HL-60 (cell line): ENCODE measurements around the gene FARP2.
"Not testable (repeated sequence)": the region's sequence is repeated elsewhere in the genome, so short reads cannot be mapped to it uniquely, and the experiment has no call there.

Experiments
- DNase-seq, 2 experiments: peaks; one replicate each; pipeline ENCODE4 v3.0.0-alpha.2; 2010 to 2020; ENCODE audit warnings: low read depth in 1 of 2, low spot score in 1 of 2
- H3K27ac ChIP-seq: fragments of 250-450 bp; sonication (Bioruptor Pico); replicated peaks from 2 replicates; pipeline ENCODE4 v1.5.1; 2020; ENCODE audit warnings: mild to moderate bottlenecking, moderate library complexity
- H3K27me3 ChIP-seq: fragments of 250-450 bp; sonication (Bioruptor Pico); 2 replicates; pipeline ENCODE4 v1.5.1; 2021; ENCODE audit warnings: mild to moderate bottlenecking, moderate library complexity; ENCODE audit not compliant: insufficient read depth, poor library complexity, severe bottlenecking
- H3K4me3 ChIP-seq: replicated peaks from 2 replicates; pipeline ENCODE4 v1.5.1; 2011; ENCODE audit warnings: mild to moderate bottlenecking, control low read depth, low read length; ENCODE audit not compliant: insufficient read depth
- GABPA ChIP-seq: IDR thresholded peaks from 2 replicates; pipeline ENCODE4 v1.6.1; 2012; ENCODE audit warnings: low read depth
- POLR2AphosphoS5 ChIP-seq: IDR thresholded peaks from 2 replicates; pipeline ENCODE4 v1.6.1; 2012; ENCODE audit warnings: low read depth
- SPI1 ChIP-seq: IDR thresholded peaks from 2 replicates; pipeline ENCODE4 v1.6.1; 2012; ENCODE audit warnings: low read depth, mild to moderate bottlenecking, borderline replicate concordance
- TF ChIP-seq, protein P1 (sequence below): IDR thresholded peaks from one replicate; pipeline ENCODE4 v1.5.1; 2011; ENCODE audit warnings: low read length, control low read depth, inconsistent platforms; ENCODE audit not compliant: insufficient read depth
- TF ChIP-seq, protein P2 (sequence below): IDR thresholded peaks from 2 replicates; pipeline ENCODE4 v1.6.1; 2012; ENCODE audit warnings: low read depth; ENCODE audit not compliant: insufficient replicate concordance

FARP2 gene

DNA sequence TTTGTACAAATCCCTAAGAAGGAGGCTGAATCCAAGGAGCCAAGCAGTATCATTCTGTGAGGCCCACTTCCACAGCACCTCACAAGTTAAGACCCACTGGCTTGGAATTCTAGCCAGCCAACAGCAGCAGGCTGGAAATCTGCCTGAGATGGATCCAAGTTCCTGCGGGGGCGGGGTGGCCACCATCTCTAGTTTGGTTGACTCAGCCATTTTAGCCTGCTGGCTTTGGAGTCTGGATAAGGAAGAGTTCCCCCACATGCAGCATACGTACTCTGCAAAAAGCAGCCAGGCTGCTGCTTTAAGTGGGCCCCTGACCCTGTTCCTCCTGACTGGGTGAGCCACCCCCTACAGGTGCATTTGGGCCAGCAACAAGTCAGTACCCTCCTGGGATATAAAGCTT lies 65.2 kb downstream of the FARP2 start:
- Histone ChIP-seq H3K27ac (no peak overlapping the region), H3K27me3 (no peaks in the 10 kb centered on the region), H3K4me3 (no peak overlapping the region)
- TF ChIP-seq, protein P1, sequence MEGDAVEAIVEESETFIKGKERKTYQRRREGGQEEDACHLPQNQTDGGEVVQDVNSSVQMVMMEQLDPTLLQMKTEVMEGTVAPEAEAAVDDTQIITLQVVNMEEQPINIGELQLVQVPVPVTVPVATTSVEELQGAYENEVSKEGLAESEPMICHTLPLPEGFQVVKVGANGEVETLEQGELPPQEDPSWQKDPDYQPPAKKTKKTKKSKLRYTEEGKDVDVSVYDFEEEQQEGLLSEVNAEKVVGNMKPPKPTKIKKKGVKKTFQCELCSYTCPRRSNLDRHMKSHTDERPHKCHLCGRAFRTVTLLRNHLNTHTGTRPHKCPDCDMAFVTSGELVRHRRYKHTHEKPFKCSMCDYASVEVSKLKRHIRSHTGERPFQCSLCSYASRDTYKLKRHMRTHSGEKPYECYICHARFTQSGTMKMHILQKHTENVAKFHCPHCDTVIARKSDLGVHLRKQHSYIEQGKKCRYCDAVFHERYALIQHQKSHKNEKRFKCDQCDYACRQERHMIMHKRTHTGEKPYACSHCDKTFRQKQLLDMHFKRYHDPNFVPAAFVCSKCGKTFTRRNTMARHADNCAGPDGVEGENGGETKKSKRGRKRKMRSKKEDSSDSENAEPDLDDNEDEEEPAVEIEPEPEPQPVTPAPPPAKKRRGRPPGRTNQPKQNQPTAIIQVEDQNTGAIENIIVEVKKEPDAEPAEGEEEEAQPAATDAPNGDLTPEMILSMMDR = no peak
- TF ChIP-seq, protein P2, sequence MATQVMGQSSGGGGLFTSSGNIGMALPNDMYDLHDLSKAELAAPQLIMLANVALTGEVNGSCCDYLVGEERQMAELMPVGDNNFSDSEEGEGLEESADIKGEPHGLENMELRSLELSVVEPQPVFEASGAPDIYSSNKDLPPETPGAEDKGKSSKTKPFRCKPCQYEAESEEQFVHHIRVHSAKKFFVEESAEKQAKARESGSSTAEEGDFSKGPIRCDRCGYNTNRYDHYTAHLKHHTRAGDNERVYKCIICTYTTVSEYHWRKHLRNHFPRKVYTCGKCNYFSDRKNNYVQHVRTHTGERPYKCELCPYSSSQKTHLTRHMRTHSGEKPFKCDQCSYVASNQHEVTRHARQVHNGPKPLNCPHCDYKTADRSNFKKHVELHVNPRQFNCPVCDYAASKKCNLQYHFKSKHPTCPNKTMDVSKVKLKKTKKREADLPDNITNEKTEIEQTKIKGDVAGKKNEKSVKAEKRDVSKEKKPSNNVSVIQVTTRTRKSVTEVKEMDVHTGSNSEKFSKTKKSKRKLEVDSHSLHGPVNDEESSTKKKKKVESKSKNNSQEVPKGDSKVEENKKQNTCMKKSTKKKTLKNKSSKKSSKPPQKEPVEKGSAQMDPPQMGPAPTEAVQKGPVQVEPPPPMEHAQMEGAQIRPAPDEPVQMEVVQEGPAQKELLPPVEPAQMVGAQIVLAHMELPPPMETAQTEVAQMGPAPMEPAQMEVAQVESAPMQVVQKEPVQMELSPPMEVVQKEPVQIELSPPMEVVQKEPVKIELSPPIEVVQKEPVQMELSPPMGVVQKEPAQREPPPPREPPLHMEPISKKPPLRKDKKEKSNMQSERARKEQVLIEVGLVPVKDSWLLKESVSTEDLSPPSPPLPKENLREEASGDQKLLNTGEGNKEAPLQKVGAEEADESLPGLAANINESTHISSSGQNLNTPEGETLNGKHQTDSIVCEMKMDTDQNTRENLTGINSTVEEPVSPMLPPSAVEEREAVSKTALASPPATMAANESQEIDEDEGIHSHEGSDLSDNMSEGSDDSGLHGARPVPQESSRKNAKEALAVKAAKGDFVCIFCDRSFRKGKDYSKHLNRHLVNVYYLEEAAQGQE = no peak
- DNase-seq = no peak

DNA sequence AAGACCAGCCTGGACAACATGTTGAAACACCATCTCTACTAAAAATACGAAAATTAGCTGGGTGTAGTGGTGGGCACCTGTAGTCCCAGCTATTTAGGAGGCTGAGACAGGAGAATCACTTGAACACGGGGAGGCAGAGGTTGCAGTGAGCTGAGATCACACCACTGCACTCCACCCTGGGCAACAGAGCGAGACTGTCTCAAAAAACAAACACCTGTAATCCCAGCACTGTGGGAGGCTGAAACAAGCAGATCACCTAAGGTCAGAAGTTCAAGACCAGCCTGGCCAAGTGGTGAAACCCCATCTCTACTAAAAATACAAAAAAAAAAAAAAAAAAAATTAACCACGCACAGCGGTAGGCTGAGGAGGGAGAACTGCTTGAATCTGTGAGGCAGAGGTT lies 65.9 kb downstream of the FARP2 start:
- H3K27me3 ChIP-seq, DNase-seq, H3K27ac ChIP-seq, H3K4me3 ChIP-seq: not testable (repeated sequence)

DNA sequence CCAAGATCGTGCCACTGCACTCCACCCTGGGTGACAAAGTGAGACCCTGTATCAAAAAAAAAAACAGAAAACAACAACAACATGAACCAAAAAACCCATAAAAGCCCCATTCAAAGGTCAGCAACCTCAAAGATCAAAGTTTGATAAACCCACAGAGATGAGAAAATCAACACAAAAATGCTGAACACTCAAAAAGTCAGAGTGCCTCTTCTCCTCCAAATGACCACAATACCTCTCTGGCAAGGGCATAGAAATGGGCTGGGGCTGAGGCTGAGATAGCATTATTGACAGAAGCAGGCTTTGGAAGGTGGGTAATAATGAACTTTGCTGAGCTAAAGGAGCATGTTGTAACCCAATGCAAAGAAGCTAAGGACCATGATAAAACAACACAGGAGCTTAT lies 66.3 kb downstream of the FARP2 start:
- no peaks in the 10 kb centered on the region for H3K27me3 ChIP-seq
- no peak overlapping the region for H3K27ac ChIP-seq
- no peak for DNase-seq
- TF ChIP-seq SPI1 = no peak
- TF ChIP-seq, protein P2 = no peak
- no peak for TF ChIP-seq GABPA
- TF ChIP-seq POLR2AphosphoS5 = no peak
- TF ChIP-seq, protein P1 = no peak
- no peak overlapping the region for H3K4me3 ChIP-seq

DNA sequence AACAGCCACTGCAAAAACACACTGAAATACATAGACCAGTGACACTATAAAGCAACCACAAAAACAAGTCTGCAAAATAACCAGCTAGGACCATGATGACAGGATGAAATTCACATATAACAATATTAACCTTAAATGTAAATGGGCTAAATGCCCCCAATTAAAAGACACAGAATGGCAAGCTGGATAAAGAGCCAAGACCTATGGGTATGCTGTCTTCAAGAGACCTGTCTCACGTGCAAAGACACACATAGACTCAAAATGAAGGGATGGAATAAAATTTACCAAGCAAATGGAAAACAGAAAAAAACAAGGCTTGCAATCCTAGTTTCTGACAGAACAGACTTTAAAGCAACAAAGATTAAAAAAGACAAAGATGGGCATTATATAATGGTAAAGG lies 67.4 kb downstream of the FARP2 start:
- H3K27me3 ChIP-seq = not testable (repeated sequence)

DNA sequence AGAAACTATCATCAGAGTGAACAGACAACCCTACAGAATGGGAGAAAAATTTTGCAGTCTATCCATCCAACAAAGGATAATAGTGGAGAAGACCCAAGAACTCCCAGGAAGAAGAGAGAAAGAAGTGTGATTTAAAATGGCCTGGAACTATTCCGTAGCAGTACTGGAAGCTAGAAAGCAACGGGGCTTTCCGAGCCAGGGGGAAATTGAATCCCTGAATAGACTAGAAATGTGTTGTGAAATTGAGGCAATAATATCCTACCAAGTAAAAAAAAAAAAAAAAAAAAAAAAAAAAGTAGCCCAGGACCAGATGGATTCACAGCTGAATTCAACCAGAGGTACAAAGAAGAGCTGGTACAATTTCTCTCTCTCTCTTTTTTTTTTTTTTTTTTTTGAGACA lies 69.3 kb downstream of the FARP2 start:
- TF ChIP-seq SPI1 (no peak), POLR2AphosphoS5 (no peak), GABPA (no peak)
- TF ChIP-seq, protein P1 = no peak
- TF ChIP-seq, protein P2 = no peak
- H3K27me3 ChIP-seq = no peaks in the 10 kb centered on the region
- H3K4me3 ChIP-seq = no peak overlapping the region
- H3K27ac ChIP-seq = no peak overlapping the region
- DNase-seq = no peak

More for the DNA sequence above, 67.4 kb downstream of the FARP2 start:
- H3K27ac ChIP-seq, DNase-seq, H3K4me3 ChIP-seq: not testable (repeated sequence)
